ELF-1 (cell line): ENCODE data around the gene ANKRD34B.
A peak's percentile ranks its signal among the peaks of the same experiment; 100 is the strongest.

Experiments
- DNase-seq: peaks from one replicate; pipeline ENCODE4 v3.0.0-alpha.2; 2016; ENCODE audit warnings: low read depth, low spot score

The ANKRD34B gene

GRCh38 chr5:80569086-80569960 is 757 bp downstream of the ANKRD34B start:
- peak; percentile 25 for DNase-seq

GRCh38 chr5:80568251-80568650 is 1.8 kb downstream of the ANKRD34B start:
- DNase-seq = no peak

DNA sequence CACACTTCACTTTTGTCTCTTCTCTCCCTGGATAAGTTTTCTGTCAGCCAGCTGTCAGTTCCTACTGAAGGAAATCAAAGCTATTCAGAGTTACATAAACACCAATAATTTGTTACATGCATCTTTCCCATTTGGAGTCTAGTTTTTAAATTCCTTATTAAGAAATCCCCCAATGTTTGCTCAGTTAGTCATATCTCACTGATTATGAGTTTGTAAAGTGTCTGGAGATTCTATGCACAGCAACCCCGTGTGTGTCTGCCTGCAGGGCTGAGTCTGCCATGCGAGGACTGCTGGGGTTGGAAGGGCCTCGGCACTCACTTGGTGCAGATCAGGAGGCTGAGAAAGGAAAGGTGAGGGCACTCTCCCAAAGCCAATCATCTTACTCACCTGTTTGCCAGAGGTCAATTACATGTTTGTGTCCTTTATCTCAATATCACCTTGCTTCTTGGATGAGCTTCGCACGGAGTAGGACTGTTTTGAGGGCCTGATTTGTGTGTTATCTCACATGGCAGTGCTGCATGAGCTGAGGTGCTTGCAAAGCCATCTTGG is 3.3 kb downstream of the ANKRD34B start:
- no peak for DNase-seq

DNA sequence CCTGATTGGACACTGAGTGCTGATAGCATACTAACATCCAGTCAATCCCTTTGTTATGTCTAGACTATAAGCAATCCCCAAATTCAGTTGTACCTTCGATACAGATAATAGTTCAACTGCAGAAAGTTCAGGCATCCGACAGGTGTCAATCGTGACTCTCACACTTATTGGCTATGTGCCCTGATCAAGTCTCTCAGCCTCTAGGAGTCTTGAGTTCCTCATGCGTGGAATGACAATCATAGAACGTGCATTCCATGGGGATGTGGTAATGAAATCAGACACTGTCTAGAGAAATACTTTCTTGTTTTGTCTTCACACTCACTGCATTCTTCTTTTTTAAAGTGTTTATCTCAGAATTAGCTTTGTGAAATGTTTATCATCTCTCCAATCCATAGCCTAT is 4.8 kb downstream of the ANKRD34B start:
- no peak for DNase-seq

DNA sequence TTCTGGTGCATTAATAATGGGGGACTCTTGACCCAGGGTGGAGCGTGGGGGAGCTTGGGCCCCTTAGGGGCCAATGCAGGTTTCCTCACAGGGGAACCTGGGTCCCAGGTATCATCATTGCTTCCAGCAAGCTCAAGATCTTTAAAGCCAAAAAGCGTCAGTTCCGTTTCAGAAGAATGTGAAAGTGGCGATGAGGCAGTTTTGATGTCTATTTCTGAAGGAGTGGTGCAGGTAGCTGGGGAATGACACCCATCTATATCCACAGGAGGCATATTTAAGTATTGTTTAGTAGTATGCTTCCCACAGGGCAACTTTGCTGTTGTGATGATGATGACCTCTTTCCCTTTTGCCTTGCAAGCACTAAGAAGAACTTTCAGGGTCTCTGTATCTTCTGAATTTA is 10.8 kb downstream of the ANKRD34B start:
- DNase-seq = no peak

DNA sequence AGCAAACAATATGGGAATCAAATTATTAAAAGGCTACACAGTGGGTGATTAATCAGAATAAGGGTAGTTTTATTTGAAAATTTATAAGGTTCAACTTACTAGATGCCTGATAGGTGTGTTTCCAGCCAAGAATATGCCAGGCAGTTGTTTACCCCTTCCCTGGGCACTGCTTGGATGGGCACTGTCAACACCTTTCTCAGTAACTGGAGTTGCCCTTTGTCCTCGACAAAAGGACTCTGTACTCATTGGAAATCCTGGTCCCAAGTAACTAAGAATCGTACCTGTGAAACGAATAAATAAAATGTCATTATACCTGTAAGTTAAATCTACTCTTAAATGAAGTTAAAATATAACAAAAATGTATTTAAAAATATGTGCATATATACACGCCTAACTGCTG is 15.0 kb downstream of the ANKRD34B start:
- DNase-seq = no peak

DNA sequence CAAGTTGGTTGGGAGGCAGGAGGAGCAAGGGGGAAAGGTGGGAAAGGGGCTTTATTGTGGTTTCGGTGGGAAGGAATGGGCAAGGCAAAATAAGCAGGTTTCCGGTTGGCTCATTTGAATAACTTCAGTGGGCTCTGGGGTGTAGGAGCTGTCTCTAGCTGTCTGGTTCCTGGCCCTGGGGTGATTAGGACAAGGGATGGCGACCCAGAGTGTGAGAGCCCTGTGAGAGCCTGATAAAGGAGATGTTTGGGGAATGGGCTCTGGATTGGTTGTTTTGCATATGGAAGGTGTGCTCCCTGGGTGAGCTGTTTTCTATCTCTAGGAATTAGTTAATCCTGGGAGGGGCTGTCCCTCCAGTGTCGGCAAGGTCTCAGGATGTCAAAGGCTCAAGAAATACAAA is 15.4 kb downstream of the ANKRD34B start:
- DNase-seq = peak; percentile 79

GRCh38 chr5:80541392-80541791 is 28.7 kb downstream of the ANKRD34B start:
- no peak for DNase-seq

GRCh38 chr5:80540691-80541090 is 29.4 kb downstream of the ANKRD34B start:
- no peak for DNase-seq

DNA sequence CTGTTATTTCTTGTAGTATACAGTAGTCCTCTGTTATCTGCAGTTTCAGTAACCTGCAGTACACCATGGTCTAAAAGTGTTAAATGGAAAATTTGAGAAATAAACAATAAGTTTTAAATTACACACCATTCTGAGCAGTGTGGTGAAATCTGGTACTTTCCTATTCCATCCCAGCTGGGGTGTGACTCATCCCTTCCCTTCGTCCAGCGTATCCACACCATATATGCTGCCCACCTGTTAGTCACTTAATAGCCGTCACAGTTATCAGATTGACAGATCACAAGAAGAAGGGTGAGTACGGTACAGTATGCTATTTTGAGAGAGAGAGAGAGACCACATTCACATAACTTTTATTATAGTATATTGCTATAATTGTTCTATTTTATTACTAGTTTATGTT is 53.3 kb downstream of the ANKRD34B start:
- no peak for DNase-seq

DNA sequence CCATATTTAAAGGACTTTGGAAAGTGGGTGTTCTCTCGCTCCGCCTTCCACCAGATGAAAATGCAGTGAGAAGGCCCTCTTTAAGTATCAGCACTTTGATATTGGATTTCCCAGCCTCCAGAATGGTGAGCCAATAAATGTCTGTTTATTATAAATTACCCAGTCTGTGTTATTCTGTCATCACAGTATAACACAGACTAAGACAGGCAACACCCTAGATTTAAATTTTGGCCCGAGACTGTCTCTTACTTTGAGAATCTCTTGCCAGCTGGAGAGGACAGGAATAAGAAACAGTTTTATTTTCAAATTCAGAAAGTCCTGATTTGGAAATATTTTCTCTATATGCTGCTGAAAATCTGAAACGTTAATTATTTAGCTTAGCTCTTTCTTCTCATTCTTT is 60.7 kb downstream of the ANKRD34B start:
- no peak for DNase-seq

DNA sequence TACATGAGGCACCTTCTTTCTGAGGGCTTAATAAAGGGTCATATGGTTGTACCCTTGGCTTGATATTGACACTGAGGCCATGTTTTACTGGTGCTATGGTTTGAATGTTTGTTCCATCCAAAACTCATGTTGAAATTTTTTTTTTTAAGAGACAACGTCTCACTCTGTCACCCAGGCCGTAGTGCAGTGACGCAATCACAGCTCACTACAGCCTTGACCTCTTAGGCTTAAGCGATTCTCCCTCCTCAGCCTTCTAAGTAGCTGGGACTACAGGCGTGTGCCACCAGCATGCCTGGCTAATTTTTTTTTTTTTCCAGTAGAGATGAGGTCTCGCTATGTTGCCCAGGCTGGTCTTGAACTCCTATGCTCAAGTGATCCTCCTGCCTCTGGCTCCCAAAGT is 61.2 kb downstream of the ANKRD34B start:
- no peak for DNase-seq

DNA sequence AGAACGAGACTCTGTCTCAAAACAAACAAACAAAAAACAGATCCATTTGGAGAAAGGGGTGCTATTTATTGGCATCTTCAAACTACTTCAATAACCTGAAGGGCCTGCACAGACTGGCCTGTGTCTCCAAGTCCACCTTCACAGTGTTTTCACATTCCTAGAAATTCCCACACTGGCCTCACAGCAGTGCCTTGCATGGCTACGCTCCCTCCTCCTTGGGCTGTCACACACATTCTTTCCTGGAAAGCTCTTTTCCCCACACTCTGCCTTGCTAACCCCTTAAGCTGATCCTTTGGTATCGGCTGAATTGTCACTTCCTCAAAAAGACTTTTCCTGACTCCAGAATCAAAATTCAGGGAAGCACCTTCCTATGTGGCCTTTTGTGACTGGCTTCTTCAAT is 62.4 kb downstream of the ANKRD34B start:
- DNase-seq = peak; percentile 12
